AG10803 (cell line): ENCODE data around the gene SLC6A18.

ENCODE experiments used
- DNase-seq: peaks from one replicate; pipeline ENCODE4 v3.0.0; 2010; ENCODE audit warnings: low read depth
- H3K4me3 ChIP-seq: 2 replicates; pipeline ENCODE4 v1.5.1; 2011; ENCODE audit warnings: mild to moderate bottlenecking, low read length, control low read depth
- TF ChIP-seq, protein P1 (sequence below): conservative IDR thresholded peaks from 2 replicates; pipeline ENCODE4 v1.5.1; 2011; ENCODE audit warnings: mild to moderate bottlenecking, low read length, control low read depth, inconsistent platforms

SLC6A18 gene

DNA sequence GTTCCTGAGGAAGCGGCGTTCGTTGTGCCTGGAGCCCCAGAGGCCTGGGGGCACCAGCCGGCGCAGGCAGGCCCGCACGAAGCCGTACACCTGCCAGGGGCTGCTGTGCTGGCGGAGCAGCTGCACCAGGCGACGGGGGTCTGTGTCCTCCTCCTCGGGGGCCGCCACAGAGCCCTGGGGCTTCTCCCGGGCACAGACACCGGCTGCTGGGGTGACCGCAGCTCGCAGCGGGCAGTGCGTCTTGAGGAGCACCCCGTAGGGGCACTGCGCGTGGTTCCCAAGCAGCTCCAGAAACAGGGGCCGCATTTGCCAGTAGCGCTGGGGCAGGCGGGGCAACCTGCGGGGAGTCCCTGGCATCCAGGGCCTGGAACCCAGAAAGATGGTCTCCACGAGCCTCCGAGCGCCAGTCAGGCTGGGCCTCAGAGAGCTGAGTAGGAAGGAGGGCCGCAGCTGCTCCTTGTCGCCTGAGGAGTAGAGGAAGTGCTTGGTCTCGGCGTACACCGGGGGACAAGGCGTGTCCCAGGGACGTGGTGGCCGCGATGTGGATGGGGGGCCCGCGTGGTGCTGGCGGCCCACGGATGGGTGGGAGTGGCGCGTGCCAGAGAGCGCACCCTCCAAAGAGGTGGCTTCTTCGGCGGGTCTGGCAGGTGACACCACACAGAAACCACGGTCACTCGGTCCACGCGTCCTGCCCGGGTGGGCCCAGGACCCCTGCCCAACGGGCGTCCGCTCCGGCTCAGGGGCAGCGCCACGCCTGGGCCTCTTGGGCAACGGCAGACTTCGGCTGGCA is 68.4 kb downstream of the SLC6A18 start:
- no peak for DNase-seq
- H3K4me3 ChIP-seq, result no peak overlapping the region
- TF ChIP-seq, protein P1, sequence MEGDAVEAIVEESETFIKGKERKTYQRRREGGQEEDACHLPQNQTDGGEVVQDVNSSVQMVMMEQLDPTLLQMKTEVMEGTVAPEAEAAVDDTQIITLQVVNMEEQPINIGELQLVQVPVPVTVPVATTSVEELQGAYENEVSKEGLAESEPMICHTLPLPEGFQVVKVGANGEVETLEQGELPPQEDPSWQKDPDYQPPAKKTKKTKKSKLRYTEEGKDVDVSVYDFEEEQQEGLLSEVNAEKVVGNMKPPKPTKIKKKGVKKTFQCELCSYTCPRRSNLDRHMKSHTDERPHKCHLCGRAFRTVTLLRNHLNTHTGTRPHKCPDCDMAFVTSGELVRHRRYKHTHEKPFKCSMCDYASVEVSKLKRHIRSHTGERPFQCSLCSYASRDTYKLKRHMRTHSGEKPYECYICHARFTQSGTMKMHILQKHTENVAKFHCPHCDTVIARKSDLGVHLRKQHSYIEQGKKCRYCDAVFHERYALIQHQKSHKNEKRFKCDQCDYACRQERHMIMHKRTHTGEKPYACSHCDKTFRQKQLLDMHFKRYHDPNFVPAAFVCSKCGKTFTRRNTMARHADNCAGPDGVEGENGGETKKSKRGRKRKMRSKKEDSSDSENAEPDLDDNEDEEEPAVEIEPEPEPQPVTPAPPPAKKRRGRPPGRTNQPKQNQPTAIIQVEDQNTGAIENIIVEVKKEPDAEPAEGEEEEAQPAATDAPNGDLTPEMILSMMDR, result no peak

DNA sequence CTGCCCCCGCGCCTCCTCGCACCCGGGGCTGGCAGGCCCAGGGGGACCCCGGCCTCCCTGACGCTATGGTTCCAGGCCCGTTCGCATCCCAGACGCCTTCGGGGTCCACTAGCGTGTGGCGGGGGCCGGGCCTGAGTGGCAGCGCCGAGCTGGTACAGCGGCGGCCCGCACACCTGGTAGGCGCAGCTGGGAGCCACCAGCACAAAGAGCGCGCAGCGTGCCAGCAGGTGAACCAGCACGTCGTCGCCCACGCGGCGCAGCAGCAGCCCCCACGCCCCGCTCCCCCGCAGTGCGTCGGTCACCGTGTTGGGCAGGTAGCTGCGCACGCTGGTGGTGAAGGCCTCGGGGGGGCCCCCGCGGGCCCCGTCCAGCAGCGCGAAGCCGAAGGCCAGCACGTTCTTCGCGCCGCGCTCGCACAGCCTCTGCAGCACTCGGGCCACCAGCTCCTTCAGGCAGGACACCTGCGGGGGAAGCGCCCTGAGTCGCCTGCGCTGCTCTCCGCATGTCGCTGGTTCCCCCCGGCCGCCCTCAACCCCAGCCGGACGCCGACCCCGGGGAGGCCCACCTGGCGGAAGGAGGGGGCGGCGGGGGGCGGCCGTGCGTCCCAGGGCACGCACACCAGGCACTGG is 69.1 kb downstream of the SLC6A18 start:
- no peak overlapping the region for H3K4me3 ChIP-seq
- DNase-seq, result no peak
- TF ChIP-seq, protein P1, result no peak

DNA sequence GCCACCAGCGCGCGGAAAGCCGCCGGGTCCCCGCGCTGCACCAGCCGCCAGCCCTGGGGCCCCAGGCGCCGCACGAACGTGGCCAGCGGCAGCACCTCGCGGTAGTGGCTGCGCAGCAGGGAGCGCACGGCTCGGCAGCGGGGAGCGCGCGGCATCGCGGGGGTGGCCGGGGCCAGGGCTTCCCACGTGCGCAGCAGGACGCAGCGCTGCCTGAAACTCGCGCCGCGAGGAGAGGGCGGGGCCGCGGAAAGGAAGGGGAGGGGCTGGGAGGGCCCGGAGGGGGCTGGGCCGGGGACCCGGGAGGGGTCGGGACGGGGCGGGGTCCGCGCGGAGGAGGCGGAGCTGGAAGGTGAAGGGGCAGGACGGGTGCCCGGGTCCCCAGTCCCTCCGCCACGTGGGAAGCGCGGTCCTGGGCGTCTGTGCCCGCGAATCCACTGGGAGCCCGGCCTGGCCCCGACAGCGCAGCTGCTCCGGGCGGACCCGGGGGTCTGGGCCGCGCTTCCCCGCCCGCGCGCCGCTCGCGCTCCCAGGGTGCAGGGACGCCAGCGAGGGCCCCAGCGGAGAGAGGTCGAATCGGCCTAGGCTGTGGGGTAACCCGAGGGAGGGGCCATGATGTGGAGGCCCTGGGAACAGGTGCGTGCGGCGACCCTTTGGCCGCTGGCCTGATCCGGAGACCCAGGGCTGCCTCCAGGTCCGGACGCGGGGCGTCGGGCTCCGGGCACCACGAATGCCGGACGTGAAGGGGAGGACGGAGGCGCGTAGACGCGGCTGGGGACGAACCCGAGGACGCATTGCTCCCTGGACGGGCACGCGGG is 69.9 kb downstream of the SLC6A18 start, which contains the start of gene TERT:
Gene TERT (minus strand): TSS at position 234 of the 815 bp plus-strand sequence. CDS start 79 bp downstream, at position 155.
- no peak for DNase-seq
- TF ChIP-seq, protein P1, result no peak
- no peak within 1 kb of the TSS for H3K4me3 ChIP-seq

DNA sequence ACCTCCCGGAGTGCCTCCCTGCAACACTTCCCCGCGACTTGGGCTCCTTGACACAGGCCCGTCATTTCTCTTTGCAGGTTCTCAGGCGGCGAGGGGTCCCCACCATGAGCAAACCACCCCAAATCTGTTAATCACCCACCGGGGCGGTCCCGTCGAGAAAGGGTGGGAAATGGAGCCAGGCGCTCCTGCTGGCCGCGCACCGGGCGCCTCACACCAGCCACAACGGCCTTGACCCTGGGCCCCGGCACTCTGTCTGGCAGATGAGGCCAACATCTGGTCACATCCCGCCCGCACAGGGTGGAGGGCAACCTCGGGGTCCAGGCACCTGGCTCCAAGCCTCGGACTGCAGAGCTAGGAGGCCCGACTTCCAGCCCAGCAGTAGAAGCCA is 70.5 kb downstream of the SLC6A18 start:
- TF ChIP-seq, protein P1, result no peak
- DNase-seq, result no peak
- no peak overlapping the region for H3K4me3 ChIP-seq
